ENCODE data around the gene ISM2.

The ISM2 gene

GRCh38 chr14:77457115-77457521, 41.5 kb downstream of the ISM2 start:
- no peaks in the 10 kb centered on the region for H3K9me3 ChIP-seq (ENCODE audit: control insufficient read depth, low read length)
- peaks cover 4% of the 10 kb centered on the region for H3K4me1 ChIP-seq (ENCODE audit: control insufficient read depth, insufficient read depth, low read length)
- H3K9ac ChIP-seq (ENCODE audit: low read length) = peak overlapping the region; percentile 81
- no peaks in the 10 kb centered on the region for H3K36me3 ChIP-seq (ENCODE audit: control insufficient read depth, insufficient read depth, low read length)
- no peaks in the 10 kb centered on the region for H3K27me3 ChIP-seq (ENCODE audit: control insufficient read depth, insufficient read depth, low read length)
- H3K4me3 ChIP-seq (ENCODE audit: low read length) = peak overlapping the region; percentile 79

- Histone ChIP-seq H3K9me3 (ENCODE audit: control insufficient read depth, low read length) (no peaks in the 10 kb centered on the region), H3K4me3 (ENCODE audit: low read length) (no peak overlapping the region), H3K27me3 (ENCODE audit: control insufficient read depth, insufficient read depth, low read length) (no peaks in the 10 kb centered on the region), H3K4me1 (ENCODE audit: control insufficient read depth, insufficient read depth, low read length) (peaks cover 4% of the 10 kb centered on the region), H3K36me3 (ENCODE audit: control insufficient read depth, insufficient read depth, low read length) (no peaks in the 10 kb centered on the region), H3K9ac (ENCODE audit: low read length) (peak overlapping the region; percentile 81)
Measured at GRCh38 chr14:77455966-77456640, 42.5 kb downstream of the ISM2 start.

GRCh38 chr14:77442196-77442595, 56.4 kb downstream of the ISM2 start:
- no peak overlapping the region for H3K4me3 ChIP-seq (ENCODE audit: low read length)
- no peaks in the 10 kb centered on the region for H3K4me1 ChIP-seq (ENCODE audit: control insufficient read depth, insufficient read depth, low read length)
- no peaks in the 10 kb centered on the region for H3K9me3 ChIP-seq (ENCODE audit: control insufficient read depth, low read length)
- H3K9ac ChIP-seq (ENCODE audit: low read length) = no peak overlapping the region
- no peaks in the 10 kb centered on the region for H3K27me3 ChIP-seq (ENCODE audit: control insufficient read depth, insufficient read depth, low read length)
- peaks cover 15% of the 10 kb centered on the region for H3K36me3 ChIP-seq (ENCODE audit: control insufficient read depth, insufficient read depth, low read length)

GRCh38 chr14:77439861-77440260, 58.8 kb downstream of the ISM2 start:
- Histone ChIP-seq H3K9me3 (ENCODE audit: control insufficient read depth, low read length) (no peaks in the 10 kb centered on the region), H3K27me3 (ENCODE audit: control insufficient read depth, insufficient read depth, low read length) (no peaks in the 10 kb centered on the region), H3K9ac (ENCODE audit: low read length) (no peak overlapping the region), H3K4me3 (ENCODE audit: low read length) (no peak overlapping the region), H3K36me3 (ENCODE audit: control insufficient read depth, insufficient read depth, low read length) (peaks cover 15% of the 10 kb centered on the region), H3K4me1 (ENCODE audit: control insufficient read depth, insufficient read depth, low read length) (no peaks in the 10 kb centered on the region)

- peaks cover 15% of the 10 kb centered on the region for H3K36me3 ChIP-seq (ENCODE audit: control insufficient read depth, insufficient read depth, low read length)
Measured at GRCh38 chr14:77438596-77438995, 60.0 kb downstream of the ISM2 start.

GRCh38 chr14:77436042-77436441, 62.6 kb downstream of the ISM2 start:
- H3K4me1 ChIP-seq (ENCODE audit: control insufficient read depth, insufficient read depth, low read length) = no peaks in the 10 kb centered on the region
- no peak overlapping the region for H3K4me3 ChIP-seq (ENCODE audit: low read length)
- H3K36me3 ChIP-seq (ENCODE audit: control insufficient read depth, insufficient read depth, low read length) = peaks cover under 1% of the 10 kb centered on the region
- H3K27me3 ChIP-seq (ENCODE audit: control insufficient read depth, insufficient read depth, low read length) = no peaks in the 10 kb centered on the region
- no peaks in the 10 kb centered on the region for H3K9me3 ChIP-seq (ENCODE audit: control insufficient read depth, low read length)
- H3K9ac ChIP-seq (ENCODE audit: low read length) = no peak overlapping the region

More at GRCh38 chr14:77438596-77438995, 60.0 kb downstream of the ISM2 start:
- no peak overlapping the region for H3K9ac ChIP-seq (ENCODE audit: low read length)
- no peaks in the 10 kb centered on the region for H3K9me3 ChIP-seq (ENCODE audit: control insufficient read depth, low read length)
- no peaks in the 10 kb centered on the region for H3K4me1 ChIP-seq (ENCODE audit: control insufficient read depth, insufficient read depth, low read length)
- H3K27me3 ChIP-seq (ENCODE audit: control insufficient read depth, insufficient read depth, low read length) = no peaks in the 10 kb centered on the region
- no peak overlapping the region for H3K4me3 ChIP-seq (ENCODE audit: low read length)

GRCh38 chr14:77426396-77426795, 72.2 kb downstream of the ISM2 start:
- Histone ChIP-seq H3K4me1 (ENCODE audit: control insufficient read depth, insufficient read depth, low read length) (no peaks in the 10 kb centered on the region), H3K9ac (ENCODE audit: low read length) (no peak overlapping the region), H3K36me3 (ENCODE audit: control insufficient read depth, insufficient read depth, low read length) (peaks cover 13% of the 10 kb centered on the region), H3K9me3 (ENCODE audit: control insufficient read depth, low read length) (no peaks in the 10 kb centered on the region), H3K27me3 (ENCODE audit: control insufficient read depth, insufficient read depth, low read length) (no peaks in the 10 kb centered on the region), H3K4me3 (ENCODE audit: low read length) (no peak overlapping the region)

GRCh38 chr14:77424862-77425261, 73.8 kb downstream of the ISM2 start:
- Histone ChIP-seq H3K27me3 (ENCODE audit: control insufficient read depth, insufficient read depth, low read length) (no peaks in the 10 kb centered on the region), H3K4me3 (ENCODE audit: low read length) (no peak overlapping the region), H3K4me1 (ENCODE audit: control insufficient read depth, insufficient read depth, low read length) (no peaks in the 10 kb centered on the region), H3K36me3 (ENCODE audit: control insufficient read depth, insufficient read depth, low read length) (peaks cover 8% of the 10 kb centered on the region), H3K9ac (ENCODE audit: low read length) (no peak overlapping the region), H3K9me3 (ENCODE audit: control insufficient read depth, low read length) (no peaks in the 10 kb centered on the region)
